NB4 (cell line): Measurements from ENCODE around the gene LYRM9.
"Not testable (repeated sequence)": the region's sequence is repeated elsewhere in the genome, so short reads cannot be mapped to it uniquely, and the experiment has no call there.

Experiments used
- CTCF ChIP-seq: IDR thresholded peaks from one replicate; pipeline ENCODE4 v1.5.1; 2012; ENCODE audit warnings: low read depth, low read length
- MYC ChIP-seq: IDR thresholded peaks from 2 replicates; pipeline ENCODE4 v1.6.1; 2011; ENCODE audit warnings: low read depth, low read length
- POLR2A ChIP-seq: IDR thresholded peaks from 2 replicates; pipeline ENCODE4 v1.6.1; 2011; ENCODE audit warnings: mild to moderate bottlenecking; ENCODE audit not compliant: insufficient read length; ENCODE audit errors: extremely low read depth
- TF ChIP-seq, protein P1 (sequence below): IDR thresholded peaks from 2 replicates; pipeline ENCODE4 v1.6.1; 2011; ENCODE audit warnings: low read depth, low read length

DNA sequence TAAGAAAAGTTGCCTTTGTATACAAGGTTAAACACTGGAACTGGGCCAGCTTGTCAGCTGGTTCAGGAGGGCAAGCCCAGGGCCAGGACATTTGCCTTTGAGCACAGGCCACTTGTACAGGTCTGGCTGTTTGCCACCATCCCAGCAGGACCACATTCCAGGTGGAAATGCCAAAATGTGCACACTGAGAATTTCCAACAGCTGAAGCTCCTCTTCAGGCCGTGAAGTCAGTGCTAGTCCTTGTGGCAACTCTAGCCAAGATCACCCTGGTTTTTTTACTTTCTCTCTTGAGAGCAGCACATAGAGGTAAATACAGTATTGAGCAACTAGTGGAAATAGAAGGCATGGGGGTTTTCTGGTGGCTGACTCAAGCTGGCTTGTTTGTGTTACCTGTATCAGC lies 63.3 kb downstream of the LYRM9 start:
- not testable (repeated sequence) for TF ChIP-seq CTCF, POLR2A, MYC
- TF ChIP-seq, protein P1, sequence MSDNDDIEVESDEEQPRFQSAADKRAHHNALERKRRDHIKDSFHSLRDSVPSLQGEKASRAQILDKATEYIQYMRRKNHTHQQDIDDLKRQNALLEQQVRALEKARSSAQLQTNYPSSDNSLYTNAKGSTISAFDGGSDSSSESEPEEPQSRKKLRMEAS = not testable (repeated sequence)
